Stimulated activated CD8-positive, alpha-beta memory T cell treated with anti-CD3 and anti-CD28 coated beads, Interleukin-4, amount 100 ng/mL, for 4 hours (primary cell): ENCODE results near the gene C1orf167.

Experiments used
- DNase-seq, 2 donors: peaks; one replicate each; pipeline ENCODE4 v3.0.0-alpha.2; 2020; ENCODE audit warnings: low read depth in 2 of 2, low spot score in 1 of 2

The C1orf167 gene

GRCh38 chr1:11736746-11737639 is 25.0 kb upstream of the C1orf167 start:
- DNase-seq, result no peak

DNA sequence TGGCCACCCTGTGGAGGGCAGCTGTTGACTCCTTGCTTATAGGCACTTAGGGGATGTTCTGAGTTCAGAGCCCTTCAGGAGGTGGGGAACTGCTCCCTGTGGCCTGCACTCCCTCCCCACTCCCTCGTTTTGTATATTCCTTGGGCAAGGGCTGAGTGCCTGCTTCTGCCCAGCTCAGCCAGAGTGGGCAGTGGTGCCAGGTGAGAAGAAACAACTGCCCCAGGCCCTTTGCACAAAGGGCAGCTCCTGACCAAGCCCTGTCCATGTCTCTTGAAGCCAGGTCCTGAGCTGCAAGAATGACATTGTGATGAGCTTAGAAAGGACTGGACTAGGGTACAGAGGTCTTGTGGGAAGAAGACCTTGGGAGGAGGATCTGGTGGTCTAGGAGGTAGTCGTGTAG is 23.9 kb upstream of the C1orf167 start:
- DNase-seq, result no peak

DNA sequence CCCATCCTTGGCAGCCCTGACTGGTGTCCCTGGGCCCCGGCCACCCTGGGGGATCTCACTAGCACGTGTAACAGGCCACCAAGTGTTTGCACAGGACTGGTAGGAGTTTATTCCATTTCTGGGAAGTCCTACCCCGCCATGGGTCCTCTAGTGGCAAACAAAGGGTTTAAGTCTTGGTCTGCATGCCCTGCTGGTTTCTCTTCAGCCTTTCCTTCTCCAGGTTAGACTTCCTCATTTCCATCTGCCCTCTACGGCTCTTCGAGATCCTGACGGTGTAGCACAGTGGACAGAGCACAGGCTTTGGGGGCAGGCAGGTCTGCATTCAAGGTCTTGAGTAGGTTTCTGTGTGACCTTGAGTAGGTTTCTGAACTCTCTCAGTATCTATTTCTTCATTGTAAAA is 23.2 kb upstream of the C1orf167 start:
- DNase-seq, result no peak

DNA sequence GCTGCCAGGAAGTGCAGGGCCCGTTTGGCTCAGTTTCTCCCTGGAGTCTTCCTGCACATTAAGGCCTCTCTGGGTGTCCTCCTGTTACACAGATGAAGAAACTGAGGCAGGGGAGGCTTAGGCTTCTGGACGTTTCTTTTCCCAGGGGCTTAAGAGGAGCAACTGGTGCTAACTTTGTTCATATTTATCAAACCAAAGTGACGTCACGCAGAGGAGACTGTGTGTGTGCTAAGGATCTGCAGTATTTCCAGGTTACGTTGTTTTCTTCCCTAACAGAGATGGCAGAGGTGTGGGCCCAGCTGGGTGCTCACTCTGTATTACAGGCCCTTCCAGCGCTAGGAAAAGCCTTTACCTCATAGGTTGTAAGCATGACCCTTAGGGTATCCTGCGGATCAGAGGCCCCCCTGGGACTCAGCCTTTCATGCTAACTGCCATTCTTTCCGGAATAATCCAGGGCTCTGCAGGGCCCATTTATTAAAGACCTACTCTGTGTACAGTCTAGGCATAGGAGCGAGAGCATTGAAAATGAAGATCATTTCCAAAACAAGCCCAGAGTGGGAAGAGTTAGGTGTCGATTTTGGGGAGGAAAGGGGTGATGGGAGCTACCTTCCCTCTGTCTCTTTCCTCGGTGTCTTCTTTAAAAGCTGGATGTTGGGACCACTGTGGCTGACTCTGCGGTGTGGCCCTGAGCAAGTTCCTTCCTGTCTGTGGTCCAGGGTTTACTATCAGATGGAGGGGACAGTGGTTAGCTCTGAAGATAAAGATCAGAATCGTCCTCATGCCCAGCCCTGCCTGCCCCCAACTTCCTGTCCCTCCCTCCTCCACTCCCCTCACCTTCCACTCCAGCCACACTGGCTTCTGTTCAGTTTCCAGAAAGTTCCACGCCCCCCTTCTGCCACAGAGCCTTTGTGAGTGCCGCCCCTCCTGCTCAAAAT is 21.5 kb upstream of the C1orf167 start:
- no peak for DNase-seq

DNA sequence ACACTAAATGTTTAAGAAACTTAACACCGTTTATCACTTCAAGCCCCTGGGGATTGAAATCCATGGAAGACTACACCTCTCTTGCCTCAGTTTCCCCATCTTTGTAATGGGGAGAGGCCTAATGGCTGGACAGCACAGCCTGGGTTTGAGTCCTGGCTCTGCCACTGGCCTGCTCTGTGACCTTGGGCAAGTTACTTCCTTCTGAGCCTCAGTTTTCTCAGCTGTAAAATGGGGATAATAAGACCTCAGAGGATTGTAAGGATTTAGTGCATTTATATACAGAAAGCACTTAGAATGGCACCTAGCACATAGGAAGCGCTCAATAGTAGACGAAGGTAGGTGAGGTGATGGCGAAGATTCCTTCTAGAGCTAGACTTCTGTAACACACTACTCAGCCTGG is 20.5 kb upstream of the C1orf167 start:
- no peak for DNase-seq

GRCh38 chr1:11741919-11742558 is 20.0 kb upstream of the C1orf167 start:
- DNase-seq, result no peak

GRCh38 chr1:11744287-11744686 is 17.7 kb upstream of the C1orf167 start:
- no peak for DNase-seq

DNA sequence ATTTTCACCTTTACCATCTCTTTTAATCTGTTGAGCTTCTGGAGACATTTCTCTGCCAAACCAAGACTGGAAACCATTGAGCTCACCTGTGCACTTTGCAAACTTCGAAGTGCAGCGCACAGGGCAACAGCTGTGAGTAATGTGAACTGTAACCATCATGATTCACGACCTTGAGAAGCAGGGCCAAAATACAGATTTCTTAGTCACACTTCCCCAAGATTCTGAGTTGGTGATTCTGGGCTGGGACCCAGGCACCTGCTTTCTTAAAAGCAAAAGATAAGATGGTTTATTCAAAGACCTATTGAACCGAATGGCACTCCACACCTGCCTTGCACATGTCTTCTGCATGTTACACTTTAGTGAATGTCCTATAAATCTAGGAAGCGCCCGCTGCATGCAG is 15.9 kb upstream of the C1orf167 start:
- DNase-seq, result no peak

DNA sequence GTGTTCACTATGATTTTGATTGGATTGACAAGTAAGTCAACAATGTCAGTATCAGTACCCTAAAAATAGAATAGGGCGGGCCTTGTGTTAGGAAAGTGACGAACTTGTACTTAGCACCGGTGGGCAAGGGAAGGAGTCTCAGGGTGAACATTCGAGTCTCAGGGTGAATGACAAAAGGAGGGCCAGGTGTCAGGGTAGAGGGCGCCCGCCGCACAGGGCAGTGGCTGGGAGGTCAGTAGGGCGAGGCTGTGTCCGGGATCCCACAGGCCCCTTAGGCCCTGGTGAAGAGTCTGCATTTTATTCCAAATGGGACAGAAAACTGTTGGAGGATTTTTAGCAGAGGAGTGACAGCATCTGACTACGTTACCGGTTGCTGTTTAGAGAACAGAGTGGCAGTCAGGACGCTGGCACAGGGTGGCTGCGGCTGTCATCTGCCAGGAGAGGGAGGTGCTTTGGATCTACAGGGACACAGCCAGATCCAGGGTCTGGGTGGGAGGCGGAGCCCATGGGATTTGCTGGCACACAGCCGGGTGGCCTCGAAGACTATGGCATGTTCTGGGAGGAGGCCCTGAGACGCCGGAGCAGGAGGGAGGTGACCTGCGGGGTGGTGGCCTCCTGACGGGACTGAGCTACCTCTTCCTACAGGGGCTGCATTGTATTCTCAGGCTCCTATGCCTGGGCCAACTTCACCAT is 15.1 kb upstream of the C1orf167 start:
- no peak for DNase-seq

- no peak for DNase-seq
These were observed 13.4 kb upstream of the C1orf167 start for GRCh38 chr1:11748294-11749202.

DNA sequence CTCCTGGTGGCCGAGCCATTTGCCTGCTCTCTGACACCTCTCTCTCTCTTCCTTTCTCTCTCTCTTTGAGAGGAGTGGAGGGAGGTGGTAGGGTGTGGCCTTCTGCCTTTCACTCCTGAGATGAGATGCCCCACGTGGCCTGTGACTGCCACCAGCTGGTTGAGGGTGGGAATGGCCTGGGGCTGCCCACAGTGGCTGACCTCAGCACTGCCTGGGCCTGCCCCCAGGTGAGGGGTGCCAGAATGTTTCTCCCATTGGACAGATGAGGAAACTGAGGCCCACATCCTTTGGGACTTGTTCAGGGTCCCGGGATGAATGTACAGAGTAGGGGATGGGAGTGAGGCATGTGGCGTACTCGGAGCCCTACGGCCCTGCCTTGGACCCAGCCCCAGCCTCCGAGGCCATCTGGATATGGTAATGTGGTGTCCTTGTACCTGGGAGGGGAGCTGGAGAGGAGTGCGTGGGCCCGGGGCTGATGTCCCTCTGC is 12.7 kb upstream of the C1orf167 start:
- no peak for DNase-seq

DNA sequence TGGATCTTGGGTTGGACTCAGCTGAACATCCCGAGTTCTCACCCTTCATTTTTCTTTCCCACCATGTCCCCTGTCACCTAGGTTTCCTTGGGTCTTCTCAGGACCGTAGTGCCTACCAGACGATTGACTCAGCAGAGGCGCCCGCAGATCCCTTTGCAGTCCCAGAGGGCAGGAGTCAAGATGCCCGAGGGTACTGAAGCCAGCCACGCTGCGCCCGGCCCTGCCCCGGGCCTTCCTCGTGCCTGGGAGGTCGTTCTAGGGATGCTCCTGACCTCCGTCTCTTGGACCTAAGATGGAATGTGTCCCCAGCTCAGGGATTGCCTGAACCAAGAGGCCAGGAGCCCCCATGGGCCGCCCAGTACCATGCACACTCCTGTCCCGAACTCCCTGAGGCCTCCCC is 12.0 kb upstream of the C1orf167 start:
- no peak for DNase-seq

GRCh38 chr1:11751087-11751486 is 10.9 kb upstream of the C1orf167 start:
- no peak for DNase-seq

DNA sequence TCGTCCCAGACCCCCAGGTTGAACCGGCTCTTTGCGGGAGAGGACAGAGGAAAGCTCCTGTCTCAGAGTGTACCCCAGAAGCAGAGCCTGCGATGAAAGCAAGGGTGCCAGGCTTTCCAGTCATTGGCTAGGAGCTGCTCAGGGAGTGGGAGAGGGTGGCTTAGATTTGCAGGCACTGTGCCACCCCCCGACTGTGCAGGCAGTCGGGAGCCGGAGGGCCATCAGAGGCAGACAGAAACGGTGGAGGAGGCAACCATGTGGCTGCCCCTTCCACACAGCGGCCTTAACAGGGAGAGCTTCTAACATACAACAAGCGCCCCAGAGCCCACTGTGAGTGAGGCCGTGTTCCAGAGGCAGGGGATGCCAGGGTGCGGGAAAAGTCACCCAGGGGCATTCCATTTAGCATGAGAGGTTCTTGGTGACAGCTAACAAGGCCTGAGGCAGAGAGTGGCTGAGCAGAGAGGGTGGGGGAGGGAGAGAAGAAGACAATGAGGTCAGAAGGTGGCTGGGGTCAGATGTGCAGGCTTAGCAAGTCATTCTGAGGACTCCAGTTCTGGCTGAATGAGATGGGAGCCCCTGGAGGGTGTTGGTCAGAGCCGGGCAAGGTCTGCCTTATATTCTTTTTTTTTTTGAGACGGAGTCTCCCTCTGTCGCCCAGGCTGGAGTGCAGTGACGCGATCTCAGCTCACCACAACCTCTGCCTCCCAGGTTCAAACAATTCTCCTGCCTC is 9.5 kb upstream of the C1orf167 start:
- no peak for DNase-seq

DNA sequence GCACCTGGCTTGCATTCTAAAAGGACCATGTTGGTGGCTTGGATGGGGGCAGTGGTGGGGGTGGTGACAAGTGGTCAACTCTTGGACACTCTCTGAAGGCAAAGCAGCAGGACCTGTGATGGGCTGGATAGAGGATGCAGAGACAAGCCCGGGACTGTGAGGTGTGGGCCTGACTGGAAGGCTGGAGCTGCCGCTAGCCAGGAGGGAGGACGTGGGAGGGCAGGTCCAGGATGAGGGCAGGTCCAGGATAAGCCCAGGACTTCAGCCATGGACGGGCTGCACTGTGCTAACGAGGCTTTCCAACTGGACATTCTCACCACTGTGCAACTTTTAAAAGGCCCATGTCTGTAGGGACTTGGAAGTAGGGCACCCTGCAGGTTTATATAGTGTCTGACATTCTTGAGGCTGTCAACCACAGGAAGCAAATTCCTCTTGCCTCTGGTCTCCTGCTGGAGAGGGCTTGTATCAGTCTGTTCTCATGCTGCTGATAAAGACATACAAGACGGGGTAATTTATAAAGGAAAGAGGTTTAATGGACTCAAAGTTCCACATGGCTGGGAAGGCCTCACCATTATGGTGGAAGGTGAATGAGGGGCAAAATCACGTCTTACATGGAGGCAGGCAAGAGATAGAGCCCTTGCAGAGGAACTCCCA is 8.3 kb upstream of the C1orf167 start:
- DNase-seq, result no peak

DNA sequence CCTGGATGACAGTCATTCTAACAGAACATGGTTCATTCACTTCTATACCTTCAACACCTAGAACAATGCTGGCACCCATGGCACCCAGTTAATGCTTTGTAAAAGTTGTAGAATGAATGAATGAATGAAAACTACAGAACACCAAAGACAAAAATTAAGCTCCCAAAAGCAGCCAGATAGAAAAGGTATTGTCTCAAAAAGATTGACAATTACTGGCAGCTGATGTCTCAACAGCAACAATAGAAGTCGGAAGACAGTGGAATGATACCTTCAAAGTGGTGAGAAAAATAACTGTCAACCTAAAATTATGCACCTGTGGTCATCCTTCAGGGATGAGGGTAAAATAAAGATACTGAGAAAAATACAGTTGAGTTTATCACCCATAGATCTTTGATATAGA is 4.9 kb upstream of the C1orf167 start:
- no peak for DNase-seq

DNA sequence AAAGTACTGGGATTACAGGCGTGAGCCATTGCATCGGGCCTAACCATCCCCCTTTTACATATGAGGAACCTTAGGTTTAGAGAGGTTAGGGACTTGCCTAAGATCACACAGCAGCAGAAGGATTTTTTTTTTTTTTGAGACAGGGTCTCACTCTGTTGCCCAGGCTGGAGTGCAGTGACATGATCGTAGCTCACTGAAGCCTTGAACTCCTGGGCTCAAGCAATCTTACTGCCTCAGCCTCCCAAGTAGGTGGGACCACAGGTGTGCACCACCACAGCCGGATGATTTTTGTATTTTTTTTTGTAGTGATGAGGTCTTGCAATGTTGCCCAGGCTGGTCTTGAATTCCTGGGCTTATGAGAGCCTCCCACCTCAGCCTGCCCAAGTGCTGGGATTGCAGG is 2.2 kb upstream of the C1orf167 start:
- DNase-seq, result no peak

- no peak for DNase-seq
These were observed 708 bp upstream of the C1orf167 start for GRCh38 chr1:11761285-11761684.

DNA sequence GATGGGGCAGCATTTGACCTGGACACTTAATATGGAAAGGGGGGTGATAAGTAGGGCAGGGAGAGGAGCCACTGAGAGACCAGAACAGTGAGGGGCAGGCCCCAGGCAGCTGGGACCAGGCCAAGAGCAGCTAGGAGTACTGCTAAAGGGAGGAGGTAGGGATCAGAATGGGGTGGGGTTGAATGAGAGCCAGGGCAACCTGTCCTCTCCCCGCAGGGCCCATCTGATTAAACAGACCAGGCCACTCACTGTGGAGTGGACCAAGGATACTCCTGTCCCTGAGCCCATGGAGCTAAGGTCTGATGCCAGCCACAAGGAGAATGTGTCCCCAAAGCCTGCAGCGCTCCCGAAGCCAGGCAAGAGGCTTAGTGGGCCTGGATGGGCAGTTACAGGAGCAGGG is 2.1 kb downstream of the C1orf167 start:
- no peak for DNase-seq
